Mononuclear cell (primary cell): ENCODE results near the gene CAPN6. TPM values are rescaled to one million over a fixed set of nuclear protein-coding genes. Genes with fewer than 3 reads are reported as not detected.

Experiments used
- H3K27me3 ChIP-seq: 2 replicates; pipeline ENCODE4 v1.6.0; 2011; ENCODE audit warnings: low read length, control low read depth; ENCODE audit not compliant: insufficient read depth
- H3K4me1 ChIP-seq: 2 replicates; pipeline ENCODE4 v1.5.1; 2011; ENCODE audit warnings: mild to moderate bottlenecking, low read length, control low read depth; ENCODE audit not compliant: insufficient read depth
- H3K4me3 ChIP-seq: 2 replicates; pipeline ENCODE4 v1.5.1; 2011; ENCODE audit warnings: mild to moderate bottlenecking, low read length, moderate library complexity
- H3K9me3 ChIP-seq: 2 replicates; pipeline ENCODE4 v1.5.1; 2011; ENCODE audit warnings: low read depth, mild to moderate bottlenecking, control low read depth, low read length
- total RNA-seq: library from RNA; depleted of rRNA; stranded (reverse); fragments of >200 nt; gene quantifications from one replicate; pipeline ENCODE4 v1.2.3, GENCODE V29; 2012

The CAPN6 gene
- total RNA-seq, 1 donor = not detected

DNA sequence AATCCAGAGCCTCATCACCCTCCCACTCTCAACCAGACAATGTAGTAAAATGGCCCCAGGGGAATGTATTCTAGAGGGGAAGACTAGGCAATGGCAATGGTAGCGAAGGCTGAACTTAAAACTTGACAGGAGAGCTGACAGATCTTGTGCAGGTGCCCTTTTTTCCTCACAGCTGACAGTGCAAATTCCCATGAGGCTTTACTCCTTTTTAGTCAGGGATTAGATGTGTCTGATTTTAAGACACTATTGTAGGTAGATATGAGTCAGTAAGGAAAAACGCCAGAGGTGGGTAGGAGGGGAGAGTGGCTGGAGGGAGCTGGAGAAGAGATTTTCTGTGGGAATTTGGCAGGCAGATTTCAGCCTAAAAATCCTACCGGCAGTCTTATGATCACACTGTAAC, 10.7 kb downstream of the CAPN6 start:
- no peak overlapping the region for H3K4me3 ChIP-seq
- H3K27me3 ChIP-seq = no peaks in the 10 kb centered on the region
- H3K9me3 ChIP-seq = no peaks in the 10 kb centered on the region
- no peaks in the 10 kb centered on the region for H3K4me1 ChIP-seq

DNA sequence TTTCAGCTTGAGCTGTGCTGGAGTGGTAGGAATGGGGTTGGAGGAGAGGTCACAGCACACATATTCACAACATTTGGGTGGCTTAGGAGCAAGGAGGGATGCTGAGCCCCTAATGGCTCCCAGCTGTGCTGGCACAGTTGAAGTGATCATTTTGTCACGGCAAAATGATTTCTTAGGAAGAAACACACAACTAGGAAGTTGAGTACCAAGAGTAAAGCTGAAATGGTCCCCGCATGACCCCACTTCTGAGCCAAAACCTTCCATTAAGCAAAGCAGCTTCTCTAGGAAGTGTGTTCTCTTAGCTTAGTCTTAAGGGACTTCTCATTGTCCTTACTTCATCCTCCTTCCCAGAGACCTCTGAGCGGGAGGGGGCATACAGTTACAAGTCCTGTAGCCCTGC, 12.6 kb downstream of the CAPN6 start:
- H3K4me3 ChIP-seq = no peak overlapping the region
- H3K9me3 ChIP-seq = no peaks in the 10 kb centered on the region
- no peaks in the 10 kb centered on the region for H3K27me3 ChIP-seq
- no peaks in the 10 kb centered on the region for H3K4me1 ChIP-seq

DNA sequence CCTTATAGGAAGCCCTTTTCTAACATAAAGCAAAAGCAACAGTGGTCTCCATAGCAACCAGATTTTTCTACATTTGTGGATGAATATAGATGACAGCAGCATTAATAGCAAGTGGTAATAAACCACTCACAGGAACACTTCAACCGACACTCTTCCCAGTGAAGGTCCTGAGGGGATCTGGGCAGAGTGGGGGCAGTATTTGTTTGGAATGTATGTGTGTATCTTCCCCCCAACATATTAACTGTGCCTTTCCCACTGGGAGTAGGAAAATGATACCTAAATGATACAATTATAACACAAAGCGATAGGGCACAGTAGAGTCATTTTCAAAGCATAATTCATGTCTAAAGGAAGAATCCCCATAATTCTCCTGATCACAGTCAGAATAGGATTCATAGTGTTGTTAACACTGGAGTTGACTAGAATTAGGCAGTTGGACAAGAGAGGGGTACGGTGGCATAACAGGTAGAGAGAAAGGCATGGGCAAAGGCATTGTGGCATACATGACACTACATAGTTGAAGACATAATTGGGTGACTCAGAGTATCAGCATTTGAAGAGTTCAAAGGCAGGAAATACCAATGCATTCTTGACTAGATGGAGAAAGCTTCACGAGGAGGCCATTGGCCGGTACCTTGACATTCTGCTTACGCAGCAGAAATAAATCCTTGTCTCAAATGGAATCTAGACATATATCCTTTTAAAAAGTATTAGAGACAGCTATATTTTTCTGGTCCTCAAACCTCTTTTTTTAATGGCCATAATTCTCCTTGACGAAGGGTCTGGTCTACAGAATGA, 15.2 kb downstream of the CAPN6 start:
- H3K9me3 ChIP-seq = no peaks in the 10 kb centered on the region
- H3K4me3 ChIP-seq = no peak overlapping the region

DNA sequence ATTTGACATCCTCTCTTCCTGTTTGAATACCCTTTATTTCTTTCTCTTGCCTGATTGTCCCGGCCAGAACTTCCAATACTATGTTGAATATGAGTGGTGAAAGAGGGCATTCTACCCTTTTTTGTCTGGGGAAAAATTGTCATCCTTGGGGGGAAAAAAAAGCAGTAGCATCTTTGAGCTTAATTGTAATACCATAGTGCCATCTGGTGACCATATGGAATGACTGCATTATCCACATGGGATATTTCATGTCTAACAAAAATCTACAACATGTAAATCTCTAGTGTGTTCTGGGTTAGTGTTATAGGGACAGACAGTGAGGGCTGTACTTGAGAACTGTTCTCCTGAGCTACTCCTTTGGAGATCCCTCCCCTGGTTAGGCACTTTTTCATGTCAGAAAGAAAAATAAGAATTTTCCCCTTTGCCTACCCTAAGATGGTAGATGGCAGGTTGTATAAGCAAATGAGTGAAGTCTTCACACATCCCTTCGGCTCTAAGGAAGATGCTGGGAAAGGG, 26.0 kb downstream of the CAPN6 start:
- H3K4me3 ChIP-seq = no peak overlapping the region
- no peaks in the 10 kb centered on the region for H3K9me3 ChIP-seq
- H3K27me3 ChIP-seq = no peaks in the 10 kb centered on the region
- H3K4me1 ChIP-seq = no peaks in the 10 kb centered on the region

More for the DNA sequence above, 15.2 kb downstream of the CAPN6 start:
- no peaks in the 10 kb centered on the region for H3K27me3 ChIP-seq
- H3K4me1 ChIP-seq = no peaks in the 10 kb centered on the region

DNA sequence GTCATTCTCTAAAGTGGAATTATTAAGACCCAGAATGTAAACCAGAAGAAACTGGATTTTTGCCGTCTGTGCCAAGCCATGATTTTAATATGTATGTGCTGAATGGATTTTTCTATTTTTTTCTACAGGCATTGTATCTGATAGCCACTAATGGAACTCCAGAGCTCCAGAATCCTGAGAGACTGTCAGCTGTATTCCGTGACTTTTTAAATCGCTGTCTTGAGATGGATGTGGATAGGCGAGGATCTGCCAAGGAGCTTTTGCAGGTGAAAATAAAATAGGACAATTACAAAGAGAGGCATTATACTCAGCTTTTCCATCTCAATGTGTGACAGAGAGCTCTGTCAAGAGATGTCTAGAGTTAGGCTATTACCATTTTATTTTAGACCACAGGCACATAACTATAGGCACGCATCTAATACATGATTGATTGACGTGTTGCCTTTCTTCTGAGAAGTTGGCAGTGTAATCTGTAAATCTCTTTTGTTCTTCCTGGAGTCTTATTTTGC, 53.9 kb downstream of the CAPN6 start:
- Histone ChIP-seq H3K27me3 (no peaks in the 10 kb centered on the region), H3K4me3 (no peak overlapping the region), H3K9me3 (no peaks in the 10 kb centered on the region), H3K4me1 (no peaks in the 10 kb centered on the region)

DNA sequence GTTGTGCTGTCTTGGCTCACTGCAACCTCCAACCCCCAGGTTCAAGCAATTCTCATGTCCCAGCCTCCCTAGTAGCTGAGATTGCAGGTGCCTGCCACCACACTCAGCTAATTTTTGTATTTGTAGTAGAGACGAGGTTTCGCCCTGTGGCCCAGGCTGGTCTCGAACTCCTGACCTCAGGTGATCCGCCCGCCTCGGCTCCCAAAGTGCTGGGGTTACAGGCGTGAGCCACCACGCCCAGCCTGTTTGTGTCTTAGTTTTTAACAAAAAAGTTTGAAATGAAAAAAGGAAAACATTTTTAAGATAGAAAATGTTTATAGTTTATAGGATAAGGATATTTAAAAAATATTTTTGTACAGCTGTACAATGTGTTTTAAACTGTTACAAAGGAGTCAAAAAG, 62.4 kb downstream of the CAPN6 start:
- Histone ChIP-seq H3K4me1 (no peaks in the 10 kb centered on the region), H3K9me3 (no peaks in the 10 kb centered on the region), H3K27me3 (no peaks in the 10 kb centered on the region), H3K4me3 (no peak overlapping the region)

DNA sequence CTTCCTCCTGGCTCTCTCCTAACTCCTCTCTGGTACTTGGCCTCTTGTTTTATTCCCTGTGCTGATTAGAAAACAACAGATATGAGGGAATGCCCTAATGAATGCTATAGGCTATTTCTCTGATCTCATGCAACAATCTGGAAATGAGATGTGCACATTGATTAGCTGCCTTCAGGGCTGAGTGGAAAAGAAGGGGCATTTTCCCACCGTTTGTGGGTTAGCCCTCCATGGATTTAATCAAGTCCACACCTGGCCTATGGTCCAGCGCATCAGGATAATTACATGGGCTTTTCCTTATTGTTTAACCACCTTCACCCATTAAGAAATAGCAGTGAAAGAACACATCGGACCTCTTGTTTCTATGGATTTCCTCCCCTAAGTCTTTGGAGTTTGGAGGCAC, 70.0 kb downstream of the CAPN6 start:
- Histone ChIP-seq H3K4me1 (no peaks in the 10 kb centered on the region), H3K4me3 (no peak overlapping the region), H3K27me3 (no peaks in the 10 kb centered on the region), H3K9me3 (no peaks in the 10 kb centered on the region)

DNA sequence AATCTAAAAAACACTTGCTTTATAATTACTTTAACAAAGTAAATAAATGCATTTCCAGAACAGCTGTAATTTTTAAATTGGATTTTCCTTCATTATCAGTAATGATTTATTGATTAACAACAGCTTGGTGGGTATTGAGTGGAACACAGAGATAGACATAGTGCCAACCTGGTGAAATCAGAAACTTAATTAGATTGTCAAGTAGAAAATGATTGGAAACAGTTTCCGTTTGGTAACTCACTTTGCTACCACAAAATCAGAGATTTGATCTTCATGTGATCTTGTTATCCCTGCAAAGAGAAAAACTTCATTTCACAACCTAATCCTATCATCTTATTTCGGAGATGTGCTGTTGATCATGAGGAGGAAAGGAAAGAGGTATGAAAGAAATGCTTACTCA, 70.8 kb downstream of the CAPN6 start:
- no peaks in the 10 kb centered on the region for H3K9me3 ChIP-seq
- no peak overlapping the region for H3K4me3 ChIP-seq
- no peaks in the 10 kb centered on the region for H3K27me3 ChIP-seq
- no peaks in the 10 kb centered on the region for H3K4me1 ChIP-seq

Other genes with a start within 250 kb of the CAPN6 start
- gene PAK3, start 174.3 kb downstream of the CAPN6 start, total RNA-seq = 0.10 TPM
- gene DCX, start 141.7 kb upstream of the CAPN6 start, total RNA-seq = not detected
- gene SERTM2, start 241.2 kb upstream of the CAPN6 start, total RNA-seq = under 0.01 TPM